ENCODE results near the gene MS4A18.
A peak's percentile ranks its signal among the peaks of the same experiment; 100 is the strongest.

MS4A18 gene

DNA sequence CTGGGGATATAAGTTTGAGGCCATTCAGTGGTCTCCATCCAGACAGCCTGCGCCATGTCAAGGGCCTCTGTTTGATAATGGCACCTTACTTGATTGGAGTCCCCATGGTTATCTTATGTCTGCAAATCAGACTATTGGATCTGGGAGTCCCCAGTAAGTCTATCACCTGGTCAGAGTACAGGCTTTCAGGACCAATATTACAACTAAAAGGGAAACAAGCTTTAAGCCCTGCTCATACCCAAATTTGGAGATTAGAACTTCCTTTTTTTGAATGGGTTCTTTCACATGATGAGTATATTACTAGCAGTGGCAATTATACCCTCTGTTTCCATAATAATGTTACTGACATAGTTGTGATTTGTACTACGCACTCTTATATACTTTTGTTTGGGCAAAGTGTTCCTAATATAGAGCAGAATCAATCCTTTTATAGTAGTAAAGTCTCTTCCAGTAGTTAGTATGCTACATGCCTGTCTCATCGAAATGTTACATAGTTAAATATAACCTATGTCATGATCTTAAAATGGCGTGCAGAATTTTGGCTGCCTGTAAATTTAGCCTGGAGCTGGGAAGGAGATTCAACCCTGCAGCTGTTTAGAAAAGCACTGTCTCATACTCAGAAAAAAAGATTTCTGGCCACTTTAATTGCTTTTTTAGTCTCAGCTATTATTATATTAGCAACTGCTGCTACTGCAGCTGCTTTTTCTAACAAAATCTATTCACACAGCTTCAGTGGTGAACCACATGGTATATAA, 37.1 kb downstream of the MS4A18 start:
- TF ChIP-seq, protein P1, sequence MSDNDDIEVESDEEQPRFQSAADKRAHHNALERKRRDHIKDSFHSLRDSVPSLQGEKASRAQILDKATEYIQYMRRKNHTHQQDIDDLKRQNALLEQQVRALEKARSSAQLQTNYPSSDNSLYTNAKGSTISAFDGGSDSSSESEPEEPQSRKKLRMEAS (IDR thresholded peaks at IDR 0.05; ENCODE audit: low read depth, low read length): no peak
- TF ChIP-seq, protein P2, sequence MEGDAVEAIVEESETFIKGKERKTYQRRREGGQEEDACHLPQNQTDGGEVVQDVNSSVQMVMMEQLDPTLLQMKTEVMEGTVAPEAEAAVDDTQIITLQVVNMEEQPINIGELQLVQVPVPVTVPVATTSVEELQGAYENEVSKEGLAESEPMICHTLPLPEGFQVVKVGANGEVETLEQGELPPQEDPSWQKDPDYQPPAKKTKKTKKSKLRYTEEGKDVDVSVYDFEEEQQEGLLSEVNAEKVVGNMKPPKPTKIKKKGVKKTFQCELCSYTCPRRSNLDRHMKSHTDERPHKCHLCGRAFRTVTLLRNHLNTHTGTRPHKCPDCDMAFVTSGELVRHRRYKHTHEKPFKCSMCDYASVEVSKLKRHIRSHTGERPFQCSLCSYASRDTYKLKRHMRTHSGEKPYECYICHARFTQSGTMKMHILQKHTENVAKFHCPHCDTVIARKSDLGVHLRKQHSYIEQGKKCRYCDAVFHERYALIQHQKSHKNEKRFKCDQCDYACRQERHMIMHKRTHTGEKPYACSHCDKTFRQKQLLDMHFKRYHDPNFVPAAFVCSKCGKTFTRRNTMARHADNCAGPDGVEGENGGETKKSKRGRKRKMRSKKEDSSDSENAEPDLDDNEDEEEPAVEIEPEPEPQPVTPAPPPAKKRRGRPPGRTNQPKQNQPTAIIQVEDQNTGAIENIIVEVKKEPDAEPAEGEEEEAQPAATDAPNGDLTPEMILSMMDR (IDR thresholded peaks at IDR 0.05; ENCODE audit: low read depth, low read length): no peak
- TF ChIP-seq MYC (IDR thresholded peaks at IDR 0.05; ENCODE audit: low read depth, low read length) (no peak), POLR2A (IDR thresholded peaks at IDR 0.05; ENCODE audit: extremely low read depth, insufficient read length) (no peak)
- no peak overlapping the region for H3K4me3 ChIP-seq (ENCODE audit: low read depth, low read length)
- no peak for DNase-seq (ENCODE audit: low read depth)

DNA sequence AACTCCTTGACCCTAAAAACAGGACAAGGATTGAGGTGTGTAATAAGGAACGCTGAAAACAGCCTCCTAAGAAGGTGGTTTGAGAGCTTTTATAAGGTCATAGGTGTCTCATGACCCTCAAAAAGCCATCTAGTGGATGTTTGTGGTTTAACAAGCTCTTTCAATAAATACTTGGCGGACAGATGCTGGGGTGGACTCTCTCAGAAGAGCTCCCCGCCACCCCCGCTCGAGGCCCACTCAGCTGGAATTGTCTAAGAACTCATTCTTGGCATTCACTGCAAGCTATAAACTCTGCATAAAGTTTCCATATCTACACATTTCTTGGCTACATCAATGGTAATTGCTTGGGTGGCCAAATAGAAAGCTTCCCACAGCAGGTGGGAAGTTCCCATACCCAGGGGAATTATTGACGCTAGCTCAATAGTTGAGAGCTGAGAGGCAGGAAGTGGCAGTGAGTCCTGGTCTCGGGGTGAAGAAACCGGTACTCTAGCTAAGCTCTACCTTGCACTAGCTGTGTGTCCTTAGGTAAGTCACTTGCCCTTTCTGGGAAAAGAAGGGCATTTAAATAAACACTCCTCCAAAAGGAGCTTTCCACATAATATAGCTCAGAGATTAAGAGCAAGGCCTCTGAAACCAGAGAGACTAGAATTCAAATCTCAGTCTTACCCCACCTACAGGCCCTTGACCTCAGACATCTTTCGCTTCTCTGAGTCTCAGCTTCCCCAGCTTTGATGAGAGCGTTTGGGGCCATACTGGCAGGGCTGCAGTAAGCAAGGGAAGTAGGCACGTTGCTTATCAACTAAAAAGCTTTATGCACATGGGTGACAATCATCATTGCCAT, 38.6 kb downstream of the MS4A18 start:
- H3K4me3 ChIP-seq (ENCODE audit: low read depth, low read length): no peak overlapping the region
- peak; percentile 52 for DNase-seq (ENCODE audit: low read depth)
- TF ChIP-seq, protein P2 (IDR thresholded peaks at IDR 0.05; ENCODE audit: low read depth, low read length): peak; percentile 47
- TF ChIP-seq MYC (IDR thresholded peaks at IDR 0.05; ENCODE audit: low read depth, low read length): no peak

- no peak overlapping the region for H3K4me3 ChIP-seq (ENCODE audit: low read depth, low read length)
- TF ChIP-seq, protein P2 (IDR thresholded peaks at IDR 0.05; ENCODE audit: low read depth, low read length): no peak
- TF ChIP-seq MYC (IDR thresholded peaks at IDR 0.05; ENCODE audit: low read depth, low read length): no peak
- no peak for TF ChIP-seq POLR2A (IDR thresholded peaks at IDR 0.05; ENCODE audit: extremely low read depth, insufficient read length)
- TF ChIP-seq, protein P1 (IDR thresholded peaks at IDR 0.05; ENCODE audit: low read depth, low read length): no peak
- DNase-seq (ENCODE audit: low read depth): no peak
Observed at GRCh38 chr11:60763692-60764369, 39.3 kb downstream of the MS4A18 start.

GRCh38 chr11:60764879-60765278, 40.4 kb downstream of the MS4A18 start:
- TF ChIP-seq MYC (IDR thresholded peaks at IDR 0.05; ENCODE audit: low read depth, low read length) (no peak), POLR2A (IDR thresholded peaks at IDR 0.05; ENCODE audit: extremely low read depth, insufficient read length) (no peak)
- TF ChIP-seq, protein P1 (IDR thresholded peaks at IDR 0.05; ENCODE audit: low read depth, low read length): no peak
- TF ChIP-seq, protein P2 (IDR thresholded peaks at IDR 0.05; ENCODE audit: low read depth, low read length): no peak
- no peak for DNase-seq (ENCODE audit: low read depth)
- no peak overlapping the region for H3K4me3 ChIP-seq (ENCODE audit: low read depth, low read length)

GRCh38 chr11:60765355-60765754, 40.8 kb downstream of the MS4A18 start:
- no peak overlapping the region for H3K4me3 ChIP-seq (ENCODE audit: low read depth, low read length)

More at GRCh38 chr11:60765355-60765754, 40.8 kb downstream of the MS4A18 start:
- DNase-seq (ENCODE audit: low read depth): peak; percentile 26
- no peak for TF ChIP-seq POLR2A (IDR thresholded peaks at IDR 0.05; ENCODE audit: extremely low read depth, insufficient read length)
- TF ChIP-seq, protein P1 (IDR thresholded peaks at IDR 0.05; ENCODE audit: low read depth, low read length): no peak
- TF ChIP-seq MYC (IDR thresholded peaks at IDR 0.05; ENCODE audit: low read depth, low read length): no peak
- TF ChIP-seq, protein P2 (IDR thresholded peaks at IDR 0.05; ENCODE audit: low read depth, low read length): no peak
